H1 (cell line): Measurements from ENCODE around the gene PGF. TPM values are rescaled to one million over a fixed set of nuclear protein-coding genes. Genes with fewer than 3 reads are reported as not detected.

Source experiments
- CTCF ChIA-PET: fragments of 300-600 bp; sonication (Branson Sonifier 250); formaldehyde crosslinking; loops from one replicate; lab custom pipeline; 2021; ENCODE audit not compliant: partially characterized antibody; lab: Charles Lee
- POLR2A ChIA-PET: fragments of 300-600 bp; sonication (Branson Sonifier 250); formaldehyde crosslinking; loops from one replicate; lab custom pipeline; 2021; ENCODE audit warnings: inconsistent platforms; ENCODE audit not compliant: partially characterized antibody; lab: Charles Lee
- DNase-seq, 2 experiments: peaks; one replicate each; pipeline versions ENCODE4 v3.0.0 to v3.0.0-alpha.2; 2010 to 2022; ENCODE audit warnings: low spot score in 2 of 2, low read depth in 1 of 2, mixed read lengths in 1 of 2
- FAIRE-seq: peaks from 2 replicates; lab custom pipeline; 2011; peaks lifted over from hg19 to GRCh38; lab: Jason Lieb, UNC
- H2AFZ ChIP-seq: 2 replicates; pipeline ENCODE4 v1.8.1; 2012; ENCODE audit warnings: low read length, inconsistent platforms
- H2AK5ac ChIP-seq: 2 replicates; pipeline ENCODE4 v1.6.1; 2013; ENCODE audit warnings: low read depth, low read length
- H2BK120ac ChIP-seq: replicated peaks from 2 replicates; pipeline ENCODE3; 2013; ENCODE audit warnings: low read depth, low read length, inconsistent platforms
- H2BK12ac ChIP-seq: 2 replicates; pipeline ENCODE4 v1.6.1; 2013; ENCODE audit warnings: low read depth, low read length
- H2BK15ac ChIP-seq: 2 replicates; pipeline ENCODE4 v1.6.1; 2013; ENCODE audit warnings: low read length
- H2BK20ac ChIP-seq: 2 replicates; pipeline ENCODE4 v1.6.1; 2013; ENCODE audit warnings: low read length
- H2BK5ac ChIP-seq: 2 replicates; pipeline ENCODE4 v1.6.1; 2013; ENCODE audit warnings: low read depth, low read length
- H3K14ac ChIP-seq: 2 replicates; pipeline ENCODE4 v1.6.1; 2013; ENCODE audit warnings: inconsistent platforms; ENCODE audit not compliant: insufficient read length
- H3K18ac ChIP-seq: 2 replicates; pipeline ENCODE4 v1.6.1; 2013; ENCODE audit warnings: low read length; ENCODE audit errors: extremely low read depth
- H3K23ac ChIP-seq: 2 replicates; pipeline ENCODE4 v1.6.1; 2013; ENCODE audit warnings: inconsistent platforms; ENCODE audit not compliant: insufficient read length
- H3K23me2 ChIP-seq: 2 replicates; pipeline ENCODE4 v1.6.1; 2013; ENCODE audit warnings: low read depth, low read length
- H3K27ac ChIP-seq: 2 replicates; pipeline ENCODE4 v1.6.1; 2011; ENCODE audit warnings: low read depth, low read length, inconsistent platforms
- H3K27me3 ChIP-seq, 4 experiments: replicated peaks in 1 of 4; 1 replicate in 1 of 4; 2 replicates in 3 of 4; pipeline versions ENCODE4 v1.6.1 to v1.8.1; 2011 to 2013; ENCODE audit warnings: low read length in 3 of 4, mild to moderate bottlenecking in 3 of 4, inconsistent platforms in 2 of 4, mixed read lengths in 2 of 4, moderate library complexity in 1 of 4; ENCODE audit not compliant: control insufficient read depth in 3 of 4, insufficient read depth in 3 of 4; ENCODE audit errors: extremely low read depth in 1 of 4
- H3K36me3 ChIP-seq, 4 experiments: 2 replicates each; pipeline versions ENCODE4 v1.6.1 to v1.8.1; 2011 to 2013; ENCODE audit warnings: mild to moderate bottlenecking in 4 of 4, low read length in 3 of 4, moderate library complexity in 2 of 4, control low read depth in 1 of 4, inconsistent platforms in 1 of 4; ENCODE audit not compliant: insufficient read depth in 4 of 4, control insufficient read depth in 2 of 4
- H3K4ac ChIP-seq: replicated peaks from 2 replicates; pipeline ENCODE3; 2013; ENCODE audit warnings: low read length, low read depth, mixed read lengths, inconsistent platforms; ENCODE audit not compliant: insufficient read length
- H3K4me1 ChIP-seq, 4 experiments: replicated peaks in 1 of 4; 1 replicate in 1 of 4; 2 replicates in 3 of 4; pipeline versions ENCODE4 v1.6.1 to v1.8.1; 2011 to 2013; ENCODE audit warnings: low read length in 3 of 4, inconsistent platforms in 2 of 4, mixed read lengths in 1 of 4; ENCODE audit not compliant: insufficient read depth in 4 of 4, control insufficient read depth in 3 of 4
- H3K4me2 ChIP-seq, 2 experiments: 2 replicates each; pipeline versions ENCODE4 v1.6.1 to v1.8.1; 2011 to 2013; ENCODE audit warnings: low read depth in 2 of 2, low read length in 2 of 2, control low read depth in 1 of 2, inconsistent platforms in 1 of 2, mild to moderate bottlenecking in 1 of 2; ENCODE audit not compliant: insufficient read depth in 1 of 2
- H3K4me3 ChIP-seq, 4 experiments: fragments of 200-600, 300-600 bp in 1 of 4; sonication (generic), shearing (Covaris generic), sonication (Bioruptor Twin) in 1 of 4; 2 replicates each; pipeline versions ENCODE4 v1.5.1 to v1.8.1; 2011 to 2016; ENCODE audit warnings: low read length in 4 of 4, low read depth in 3 of 4, control low read depth in 2 of 4, inconsistent platforms in 2 of 4, mild to moderate bottlenecking in 2 of 4, mixed read lengths in 1 of 4, moderate library complexity in 1 of 4; ENCODE audit not compliant: insufficient read depth in 2 of 4; ENCODE audit errors: extremely low read depth in 1 of 4
- H3K56ac ChIP-seq: replicated peaks from 2 replicates; pipeline ENCODE3; 2013; ENCODE audit warnings: low read depth, mild to moderate bottlenecking, mixed read lengths, low read length, inconsistent platforms; ENCODE audit not compliant: insufficient read length
- H3K79me1 ChIP-seq: 2 replicates; pipeline ENCODE4 v1.6.1; 2013; ENCODE audit warnings: low read depth, low read length, control low read depth
- H3K79me2 ChIP-seq, 2 experiments: 2 replicates each; pipeline versions ENCODE4 v1.6.1 to v1.8.1; 2012 to 2013; ENCODE audit warnings: low read length in 2 of 2, mild to moderate bottlenecking in 2 of 2, inconsistent platforms in 1 of 2; ENCODE audit not compliant: insufficient read depth in 2 of 2, control insufficient read depth in 1 of 2
- H3K9ac ChIP-seq, 4 experiments: replicated peaks in 1 of 4; 1 replicate in 1 of 4; 2 replicates in 3 of 4; pipeline versions ENCODE4 v1.6.1 to v1.8.1; 2011 to 2013; ENCODE audit warnings: low read depth in 3 of 4, low read length in 3 of 4, control low read depth in 2 of 4, mild to moderate bottlenecking in 2 of 4, moderate library complexity in 2 of 4, inconsistent platforms in 1 of 4; ENCODE audit errors: extremely low read depth in 1 of 4
- H3K9me3 ChIP-seq, 2 experiments: 2 replicates each; pipeline versions ENCODE4 v1.6.1 to v1.8.1; 2012 to 2013; ENCODE audit warnings: mild to moderate bottlenecking in 2 of 2, moderate library complexity in 2 of 2, control low read depth in 1 of 2, inconsistent platforms in 1 of 2, low read depth in 1 of 2, low read length in 1 of 2, mixed read lengths in 1 of 2; ENCODE audit not compliant: insufficient read depth in 2 of 2
- H4K20me1 ChIP-seq, 2 experiments: replicated peaks in 1 of 2; 2 replicates each; pipeline versions ENCODE3 to v1.8.1; 2011 to 2013; ENCODE audit warnings: inconsistent platforms in 2 of 2, low read length in 2 of 2, mild to moderate bottlenecking in 1 of 2; ENCODE audit not compliant: insufficient read depth in 2 of 2, control insufficient read depth in 1 of 2
- H4K5ac ChIP-seq: 2 replicates; pipeline ENCODE4 v1.6.1; 2013; ENCODE audit warnings: low read length, low read depth, mixed read lengths, inconsistent platforms; ENCODE audit not compliant: insufficient read length
- H4K8ac ChIP-seq: 2 replicates; pipeline ENCODE4 v1.8.0; 2013; ENCODE audit warnings: mild to moderate bottlenecking, moderate library complexity, low read length, inconsistent platforms; ENCODE audit not compliant: insufficient read depth; ENCODE audit errors: extremely low read depth
- H4K91ac ChIP-seq: replicated peaks from 2 replicates; pipeline ENCODE3; 2013; ENCODE audit warnings: low read length, mixed read lengths, inconsistent platforms; ENCODE audit not compliant: insufficient read length
- BCL11A ChIP-seq, 2 experiments: IDR thresholded peaks; one replicate each; pipeline ENCODE4 v1.6.1; 2011; ENCODE audit warnings: low read depth in 2 of 2, low read length in 2 of 2, mild to moderate bottlenecking in 2 of 2
- CEBPB ChIP-seq: IDR thresholded peaks from 2 replicates; pipeline ENCODE4 v1.6.1; 2012; ENCODE audit warnings: low read depth, low read length
- CHD2 ChIP-seq: IDR thresholded peaks from 2 replicates; pipeline ENCODE4 v1.6.1; 2012; ENCODE audit warnings: low read length, improper control_type of control experiment
- CREB1 ChIP-seq: IDR thresholded peaks from 2 replicates; pipeline ENCODE4 v1.6.1; 2012; ENCODE audit warnings: inconsistent platforms
- FOSL1 ChIP-seq: IDR thresholded peaks from 2 replicates; pipeline ENCODE4 v1.6.1; 2011; ENCODE audit warnings: mild to moderate bottlenecking, low read depth, low read length, moderate library complexity; ENCODE audit not compliant: insufficient read depth
- GTF2F1 ChIP-seq: IDR thresholded peaks from 2 replicates; pipeline ENCODE4 v1.6.1; 2012; ENCODE audit warnings: low read depth, low read length, improper control_type of control experiment, borderline replicate concordance
- MAFK ChIP-seq: IDR thresholded peaks from 2 replicates; pipeline ENCODE4 v1.6.1; 2012; ENCODE audit warnings: low read depth, mild to moderate bottlenecking, improper control_type of control experiment, low read length
- POLR2AphosphoS5 ChIP-seq: IDR thresholded peaks from 2 replicates; pipeline ENCODE4 v1.6.1; 2011; ENCODE audit warnings: low read depth, low read length
- RBBP5 ChIP-seq: IDR thresholded peaks from 2 replicates; pipeline ENCODE4 v1.7.1; 2012; ENCODE audit warnings: low read depth, mild to moderate bottlenecking, inconsistent platforms, low read length, moderate library complexity, borderline replicate concordance
- SIRT6 ChIP-seq: IDR thresholded peaks from one replicate; pipeline ENCODE4 v1.7.1; 2012; ENCODE audit warnings: low read length, inconsistent platforms
- SIX5 ChIP-seq: IDR thresholded peaks from 2 replicates; pipeline ENCODE4 v1.6.1; 2011; ENCODE audit warnings: mild to moderate bottlenecking, low read depth, low read length
- SP4 ChIP-seq: IDR thresholded peaks from 2 replicates; pipeline ENCODE4 v1.6.1; 2012; ENCODE audit warnings: low read length, inconsistent platforms
- ZNF274 ChIP-seq: IDR thresholded peaks from 2 replicates; pipeline ENCODE4 v1.7.0; 2012; ENCODE audit warnings: low read length, borderline replicate concordance; ENCODE audit errors: extremely low read depth
- WGBS, 2 experiments: shearing (Covaris generic) in 1 of 2; methylation state at CpG; one replicate each; pipeline versions ENCODE4 v1.1.6 to v1.1.7; 2013 to 2015; ENCODE audit warnings: low lambda C conversion rate in 2 of 2, mixed read lengths in 2 of 2, inconsistent platforms in 1 of 2, low coverage in 1 of 2, missing lambda C conversion rate in 1 of 2; ENCODE audit not compliant: insufficient replicate concordance in 2 of 2, insufficient coverage in 1 of 2, insufficient read length in 1 of 2; ENCODE audit errors: extremely low coverage in 1 of 2, missing lambda C conversion rate in 1 of 2; 5-methylcytosine and 5-hydroxymethylcytosine counted together
- polyA plus RNA-seq, 7 experiments: library from polyadenylated mRNA; depleted of rRNA in 3 of 7; stranded (reverse) in 5 of 7; unstranded in 2 of 7; fragments of >200 nt in 5 of 7; fragments of 200-250 nt in 2 of 7; gene quantifications; 1 replicate in 5 of 7; 2 replicates in 1 of 7; 4 replicates in 1 of 7; pipeline versions ENCODE4 v1.2.1 to v1.2.3, GENCODE V29; 2011 to 2013; ENCODE audit warnings: missing spikeins in 2 of 7, mixed read lengths in 2 of 7
- total RNA-seq: library from RNA; stranded (reverse); fragmentation: NEBNext Ultra II Directional; extraction: Animal tissue kit (Norgen Biotek cat#: 25700); gene quantifications from 2 replicates; pipeline ENCODE4 v1.2.1, GENCODE V29; 2021
- TF ChIP-seq, protein P1 (sequence below): IDR thresholded peaks from 2 replicates; pipeline ENCODE4 v1.6.1; 2012; ENCODE audit warnings: inconsistent platforms
- TF ChIP-seq, protein P2 (sequence below): IDR thresholded peaks from 2 replicates; pipeline ENCODE4 v1.6.1; 2011; ENCODE audit warnings: low read depth, mild to moderate bottlenecking, low read length; ENCODE audit not compliant: insufficient read depth

Gene PGF
- total and polyA plus RNA-seq, 2 of the 8 experiments (the other 6 are each of a cell fraction or from before 2014, with no cell fraction given) = 2.1 to 4.1 TPM

DNA sequence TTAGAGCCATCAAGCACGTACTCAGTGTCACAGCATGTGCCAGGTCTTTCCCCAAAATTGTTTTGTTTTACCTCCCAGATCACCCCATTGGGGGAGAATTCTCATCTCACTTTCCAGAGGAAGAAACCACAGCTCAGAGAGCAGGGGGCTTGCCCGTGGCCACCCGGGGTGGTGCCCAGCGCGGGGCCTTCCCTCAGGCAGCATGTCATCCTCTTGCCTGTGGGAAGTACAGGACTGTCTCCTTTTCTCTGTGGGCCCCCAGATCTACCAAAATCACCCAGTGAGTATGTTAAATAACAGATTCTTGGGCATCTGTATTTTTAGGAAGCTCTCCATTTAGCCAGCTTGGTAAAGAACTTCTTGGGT is 38.2 kb downstream of the PGF start:
- Histone ChIP-seq H4K5ac (no peak overlapping the region), H3K9me3 (no peaks in the 10 kb centered on the region), H3K27me3 (no peaks in the 10 kb centered on the region), H3K36me3 (peaks cover 0 to 3% (median 0%) of the 10 kb centered on the region in 4 experiments; a peak in 3 of 8 replicates), H2AK5ac (no peak overlapping the region), H3K18ac (no peak overlapping the region), H3K27ac (no peak overlapping the region), H3K4me1 (no peaks in the 10 kb centered on the region; a peak in 1 of 7 replicates), H3K23ac (no peak overlapping the region), H3K23me2 (no peaks in the 10 kb centered on the region), H2BK120ac (no peak overlapping the region), H3K79me2 (no peaks in the 10 kb centered on the region), H2BK12ac (no peak overlapping the region), H2BK15ac (no peak overlapping the region), H3K4me3 (no peak overlapping the region), H3K79me1 (no peaks in the 10 kb centered on the region), H4K20me1 (no peaks in the 10 kb centered on the region), H2AFZ (no peak overlapping the region), H4K91ac (no peak overlapping the region), H3K4ac (no peak overlapping the region), H2BK5ac (no peak overlapping the region), H3K9ac (no peak overlapping the region), H3K56ac (no peak overlapping the region), H2BK20ac (no peak overlapping the region), H4K8ac (no peak overlapping the region), H3K4me2 (no peak overlapping the region), H3K14ac (no peak overlapping the region)
- TF ChIP-seq, protein P1, sequence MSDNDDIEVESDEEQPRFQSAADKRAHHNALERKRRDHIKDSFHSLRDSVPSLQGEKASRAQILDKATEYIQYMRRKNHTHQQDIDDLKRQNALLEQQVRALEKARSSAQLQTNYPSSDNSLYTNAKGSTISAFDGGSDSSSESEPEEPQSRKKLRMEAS = no peak
- TF ChIP-seq, protein P2, sequence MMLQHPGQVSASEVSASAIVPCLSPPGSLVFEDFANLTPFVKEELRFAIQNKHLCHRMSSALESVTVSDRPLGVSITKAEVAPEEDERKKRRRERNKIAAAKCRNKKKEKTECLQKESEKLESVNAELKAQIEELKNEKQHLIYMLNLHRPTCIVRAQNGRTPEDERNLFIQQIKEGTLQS = no peak
- TF ChIP-seq RBBP5 = no peak
- no peak for TF ChIP-seq GTF2F1
- no peak for TF ChIP-seq SP4
- no peak for TF ChIP-seq ZNF274
- no peak for TF ChIP-seq BCL11A (IDR thresholded peaks at IDR 0.05; ENCODE audit: low read depth in 2 of 2, low read length in 2 of 2)
- TF ChIP-seq FOSL1 = no peak
- no peak for TF ChIP-seq CEBPB
- TF ChIP-seq SIRT6 = no peak
- no peak for TF ChIP-seq MAFK
- TF ChIP-seq SIX5 = no peak
- no peak for TF ChIP-seq CHD2
- no peak for TF ChIP-seq POLR2AphosphoS5
- no peak for TF ChIP-seq CREB1
- no peak for DNase-seq
- ChIA-PET POLR2A (interaction anchor here (1.0 to 2.7 kb wide), 2 partner anchors 9 to 11 kb away, joined by 3 to 11 read pairs; no protein-coding TSS in a partner anchor), CTCF (interaction anchor here (0.8 to 2.8 kb wide), 7 partner anchors 9 to 172 kb away, joined by 3 to 18 read pairs (median 7); no protein-coding TSS in a partner anchor)
- WGBS, 2 experiments = 96% methylated on average over 5 of the region's 5 CpGs; no CpG with 5 or more reads in 1 of the 2 experiments
- FAIRE-seq = no peak
